PC-3 (cell line): ENCODE data around the gene SLC26A11. TPM values are rescaled to one million over a fixed set of nuclear protein-coding genes. Genes with fewer than 3 reads are reported as not detected.

Source experiments
- ATAC-seq: fragments of 200-7000 bp; cut with Tn5 transposase; 2 replicates; pipeline ENCODE4 v1.9.1; 2020; ENCODE audit warnings: mild to moderate bottlenecking, moderate library complexity
- BruUV-seq: library from RNA; stranded (reverse); fragments of 400-500 nt; replicated peaks from 2 replicates; lab custom pipeline; 2021; lab: Mats Ljungman, UMichigan
- CTCF ChIA-PET: fragments of 300-600 bp; sonication (Branson Sonifier 250); formaldehyde crosslinking; loops from one replicate; lab custom pipeline; 2022; ENCODE audit warnings: antibody characterized with exemption; lab: Charles Lee
- POLR2A ChIA-PET: fragments of 300-600 bp; sonication (Branson Sonifier 250); formaldehyde crosslinking; loops from one replicate; lab custom pipeline; 2022; ENCODE audit warnings: antibody characterized with exemption; ENCODE audit not compliant: unreplicated experiment; lab: Charles Lee
- DNase-seq: peaks from one replicate; pipeline ENCODE4 v3.0.0-alpha.2; 2015
- H2AFZ ChIP-seq: fragments of 300-600 bp; sonication (generic); 2 replicates; pipeline ENCODE4 v1.6.0; 2016; ENCODE audit warnings: antibody characterized with exemption, low read length
- H3F3A ChIP-seq: fragments of 300-600 bp; sonication (generic); one replicate; pipeline ENCODE4 v1.6.0; 2017; ENCODE audit warnings: antibody characterized with exemption, low read length, control low read depth, mild to moderate bottlenecking; ENCODE audit not compliant: unreplicated experiment
- H3K27ac ChIP-seq: fragments of 300-600 bp; sonication (generic); 2 replicates; pipeline ENCODE4 v1.5.1; 2016; ENCODE audit warnings: mild to moderate bottlenecking, low read length
- H3K27me3 ChIP-seq: fragments of 300-600 bp; sonication (generic); 2 replicates; pipeline ENCODE4 v1.6.1; 2016; ENCODE audit warnings: low read length, mixed read lengths
- H3K36me3 ChIP-seq: fragments of 300-600 bp; sonication (generic); 2 replicates; pipeline ENCODE4 v1.6.1; 2016; ENCODE audit warnings: low read depth, mixed run types, low read length, mixed read lengths
- H3K4me1 ChIP-seq: fragments of 300-600 bp; sonication (generic); 2 replicates; pipeline ENCODE4 v1.5.1; 2016; ENCODE audit warnings: low read length; ENCODE audit not compliant: insufficient read depth
- H3K4me2 ChIP-seq: fragments of 300-600 bp; sonication (generic); 2 replicates; pipeline ENCODE4 v1.6.0; 2016; ENCODE audit warnings: low read length
- H3K4me3 ChIP-seq: fragments of 300-600 bp; sonication (generic); 2 replicates; pipeline ENCODE4 v1.5.1; 2016; ENCODE audit warnings: mild to moderate bottlenecking, low read length, mixed read lengths
- H3K79me2 ChIP-seq: fragments of 300-600 bp; sonication (generic); 2 replicates; pipeline ENCODE4 v1.6.1; 2017; ENCODE audit warnings: low read length, mixed read lengths
- H3K9ac ChIP-seq: fragments of 300-600 bp; sonication (generic); 2 replicates; pipeline ENCODE4 v1.6.0; 2016; ENCODE audit warnings: mild to moderate bottlenecking, low read length
- H3K9me2 ChIP-seq: fragments of 300-600 bp; sonication (generic); replicated peaks from 2 replicates; pipeline ENCODE4 v1.6.1; 2016; ENCODE audit warnings: mixed run types, low read length, mixed read lengths
- H3K9me3 ChIP-seq: fragments of 300-600 bp; sonication (generic); 2 replicates; pipeline ENCODE4 v1.6.1; 2016; ENCODE audit warnings: low read length, mixed read lengths
- H4K20me1 ChIP-seq: fragments of 300-600 bp; sonication (generic); 2 replicates; pipeline ENCODE4 v1.6.1; 2016; ENCODE audit warnings: low read length, mixed read lengths
- CTCF ChIP-seq: fragments of 300-600 bp; sonication (generic); conservative IDR thresholded peaks from 2 replicates; pipeline ENCODE4 v1.5.1; 2017; ENCODE audit warnings: antibody characterized with exemption, low read depth, mild to moderate bottlenecking, low read length
- EZH2 ChIP-seq: fragments of 300-600 bp; sonication (generic); IDR thresholded peaks from one replicate; pipeline ENCODE4 v1.6.1; 2017; ENCODE audit warnings: antibody characterized with exemption, mild to moderate bottlenecking, low read length; ENCODE audit not compliant: unreplicated experiment
- EZH2phosphoT487 ChIP-seq: fragments of 300-600 bp; sonication (generic); IDR thresholded peaks from 2 replicates; pipeline ENCODE4 v1.6.1; 2018; ENCODE audit warnings: mild to moderate bottlenecking, antibody characterized with exemption, low read length, borderline replicate concordance
- intact Hi-C: fragments of 100-400 bp; cut with micrococcal nuclease; formaldehyde crosslinking; loops from 2 replicates; pipeline ENCODE4 v1.9.0; 2023
- total RNA-seq: library from RNA; depleted of rRNA; stranded (reverse); fragments of >200 nt; gene quantifications from 2 replicates; pipeline ENCODE4 v1.2.3, GENCODE V29; 2014

The SLC26A11 gene
- total RNA-seq, 1 experiment from 2014 or later: 18.4 TPM

GRCh38 chr17:80252871-80253270 is 32.6 kb downstream of the SLC26A11 start:
- intact Hi-C loops: loop anchor here (1.0 to 5.0 kb wide), 4 partner anchors 56 to 170 kb away; partner anchors contain the start of genes EIF4A3 and GAA
- peak; percentile 83 for DNase-seq
- Histone ChIP-seq H3K27ac (no peak overlapping the region), H3K4me1 (peaks cover 28% of the 10 kb centered on the region), H3K4me3 (no peak overlapping the region), H3K27me3 (no peaks in the 10 kb centered on the region), H3K9me3 (no peaks in the 10 kb centered on the region), H3K79me2 (no peaks in the 10 kb centered on the region), H3K36me3 (no peaks in the 10 kb centered on the region), H2AFZ (no peak overlapping the region), H3F3A (peaks cover 4% of the 10 kb centered on the region), H3K4me2 (no peak overlapping the region), H3K9me2 (no peaks in the 10 kb centered on the region), H4K20me1 (no peaks in the 10 kb centered on the region), H3K9ac (no peak overlapping the region)
- POLR2A ChIA-PET: no interaction called here
- TF ChIP-seq EZH2 (no peak), CTCF (peak; percentile 91)
- CTCF ChIA-PET: no interaction called here
- no TSS peak for BruUV-seq
- ATAC-seq: peak; percentile 68

GRCh38 chr17:80253631-80254395 is 33.6 kb downstream of the SLC26A11 start:
- Histone ChIP-seq H3K79me2 (no peaks in the 10 kb centered on the region), H3K27ac (peak overlapping the region; percentile 86), H2AFZ (0 out of 2 replicates have a peak overlapping the region, but pooled peaks have one; percentile 32), H3F3A (peaks cover 4% of the 10 kb centered on the region), H3K36me3 (no peaks in the 10 kb centered on the region), H3K4me1 (peaks cover 28% of the 10 kb centered on the region), H3K27me3 (no peaks in the 10 kb centered on the region), H3K4me3 (no peak overlapping the region), H4K20me1 (no peaks in the 10 kb centered on the region), H3K9me3 (no peaks in the 10 kb centered on the region), H3K9ac (peak overlapping the region; percentile 44), H3K9me2 (no peaks in the 10 kb centered on the region), H3K4me2 (peak overlapping the region; percentile 69)
- CTCF ChIA-PET: interaction anchor here (0.7 kb wide), 1 partner anchor 947 kb away, joined by 3 read pairs; no protein-coding TSS in a partner anchor
- intact Hi-C loops: loop anchor here (1.0 to 5.0 kb wide), 5 partner anchors 35 to 171 kb away; partner anchors contain the start of genes EIF4A3 and GAA
- TF ChIP-seq EZH2phosphoT487 (no peak), CTCF (no peak), EZH2 (no peak)
- POLR2A ChIA-PET: no interaction called here
- DNase-seq (no peak), ATAC-seq (no peak)
- no TSS peak for BruUV-seq
